Activated B cell treated with CpG ODN at 0.5 μM for 24 hours (primary cell): ENCODE results near the gene GADD45GIP1. TPM values are rescaled to one million over a fixed set of nuclear protein-coding genes. Genes with fewer than 3 reads are reported as not detected.

ENCODE experiments used
- ATAC-seq: fragments of 200-7000 bp; cut with Tn5 transposase; one replicate; pipeline ENCODE4 v1.10.0; 2021; ENCODE audit warnings: low read depth, mild to moderate bottlenecking, moderate library complexity
- CTCF ChIA-PET: fragments of 350-600 bp; sonication (Branson Sonifier 250); formaldehyde crosslinking; loops from one replicate; lab custom pipeline; 2021; ENCODE audit warnings: antibody characterized with exemption; lab: Charles Lee
- POLR2A ChIA-PET: fragments of 350-600 bp; sonication (Branson Sonifier 250); formaldehyde crosslinking; loops from one replicate; lab custom pipeline; 2021; ENCODE audit warnings: antibody characterized with exemption; lab: Charles Lee
- DNase-seq: peaks from one replicate; pipeline ENCODE4 v3.0.0; 2022
- H3K27ac Mint-ChIP-seq: one replicate; pipeline ENCODE4 v1.8.0; 2020; ENCODE audit warnings: mixed read lengths
- H3K27me3 Mint-ChIP-seq: one replicate; pipeline ENCODE4 v1.8.0; 2021; ENCODE audit warnings: mixed read lengths
- H3K36me3 Mint-ChIP-seq: one replicate; pipeline ENCODE4 v1.8.0; 2021; ENCODE audit warnings: low read depth, mixed read lengths
- H3K4me1 Mint-ChIP-seq: one replicate; pipeline ENCODE4 v1.8.0; 2021; ENCODE audit warnings: mixed read lengths
- H3K4me3 Mint-ChIP-seq: one replicate; pipeline ENCODE4 v1.8.0; 2020; ENCODE audit warnings: mild to moderate bottlenecking, mixed read lengths
- H3K9me3 Mint-ChIP-seq: one replicate; pipeline ENCODE4 v1.8.0; 2020; ENCODE audit warnings: mixed read lengths
- CTCF ChIP-seq: fragments of 200-600 bp; IDR thresholded peaks from one replicate; pipeline ENCODE4 v1.8.0; 2022; ENCODE audit warnings: antibody characterized with exemption, mild to moderate bottlenecking
- intact Hi-C: fragments of 100-400 bp; cut with micrococcal nuclease; formaldehyde crosslinking; loops from one replicate; pipeline ENCODE4 v1.15.1; 2024
- total RNA-seq: library from RNA; stranded (reverse); gene quantifications from 2 replicates; pipeline ENCODE4 v1.2.3, GENCODE V29; 2022

GADD45GIP1 gene
- total RNA-seq, 1 donor from 2014 or later, result 16.7 TPM

GRCh38 chr19:12993562-12993961, 36.5 kb upstream of the GADD45GIP1 start:
- DNase-seq (no peak), ATAC-seq (no peak)
- Mint-ChIP-seq H3K9me3 (no peaks in the 10 kb centered on the region), H3K36me3 (peaks cover 4% of the 10 kb centered on the region), H3K4me1 (peaks cover 8% of the 10 kb centered on the region), H3K4me3 (no peak overlapping the region), H3K27me3 (peaks cover 12% of the 10 kb centered on the region), H3K27ac (no peak overlapping the region)
- ChIA-PET CTCF (no interaction called here), POLR2A (no interaction called here)
- no peak for TF ChIP-seq CTCF
- intact Hi-C loops, result no loop called here

- ATAC-seq, result no peak
- ChIA-PET CTCF (no interaction called here), POLR2A (no interaction called here)
- no peak overlapping the region for H3K4me3 Mint-ChIP-seq
- no peak for TF ChIP-seq CTCF
- no peaks in the 10 kb centered on the region for H3K9me3 Mint-ChIP-seq
- peaks cover 7% of the 10 kb centered on the region for H3K27me3 Mint-ChIP-seq
- peaks cover 8% of the 10 kb centered on the region for H3K4me1 Mint-ChIP-seq
- peaks cover 4% of the 10 kb centered on the region for H3K36me3 Mint-ChIP-seq
- intact Hi-C loops, result no loop called here
- H3K27ac Mint-ChIP-seq, result no peak overlapping the region
- DNase-seq, result no peak
Measured at GRCh38 chr19:12992729-12993128, 35.7 kb upstream of the GADD45GIP1 start.

GRCh38 chr19:12991296-12991695, 34.3 kb upstream of the GADD45GIP1 start:
- H3K4me3 Mint-ChIP-seq, result no peak overlapping the region
- no peak for ATAC-seq
- no peaks in the 10 kb centered on the region for H3K9me3 Mint-ChIP-seq
- H3K36me3 Mint-ChIP-seq, result peaks cover 4% of the 10 kb centered on the region
- DNase-seq, result no peak
- ChIA-PET POLR2A (interaction anchor here (0.7 kb wide), 1 partner anchor 172 kb away, joined by 3 read pairs; no protein-coding TSS in a partner anchor), CTCF (interaction anchor here (0.8 kb wide), 1 partner anchor 103 kb away, joined by 4 read pairs; no protein-coding TSS in a partner anchor)
- no peak overlapping the region for H3K27ac Mint-ChIP-seq
- H3K4me1 Mint-ChIP-seq, result peaks cover 8% of the 10 kb centered on the region
- H3K27me3 Mint-ChIP-seq, result peaks cover 9% of the 10 kb centered on the region
- no peak for TF ChIP-seq CTCF
- intact Hi-C loops, result no loop called here

GRCh38 chr19:12990853-12991252, 33.8 kb upstream of the GADD45GIP1 start:
- H3K9me3 Mint-ChIP-seq, result no peaks in the 10 kb centered on the region
- TF ChIP-seq CTCF, result no peak
- H3K4me3 Mint-ChIP-seq, result no peak overlapping the region
- peaks cover 4% of the 10 kb centered on the region for H3K36me3 Mint-ChIP-seq
- ChIA-PET CTCF (no interaction called here), POLR2A (no interaction called here)
- DNase-seq (no peak), ATAC-seq (no peak)
- H3K4me1 Mint-ChIP-seq, result peaks cover 5% of the 10 kb centered on the region
- H3K27me3 Mint-ChIP-seq, result peaks cover 8% of the 10 kb centered on the region
- no peak overlapping the region for H3K27ac Mint-ChIP-seq
- intact Hi-C loops, result no loop called here

GRCh38 chr19:12990431-12990830, 33.4 kb upstream of the GADD45GIP1 start:
- no peak for ATAC-seq
- H3K4me3 Mint-ChIP-seq, result no peak overlapping the region
- no peak for TF ChIP-seq CTCF
- peaks cover 5% of the 10 kb centered on the region for H3K4me1 Mint-ChIP-seq
- no peak for DNase-seq
- CTCF ChIA-PET, result no interaction called here
- H3K36me3 Mint-ChIP-seq, result peaks cover 4% of the 10 kb centered on the region
- peaks cover 8% of the 10 kb centered on the region for H3K27me3 Mint-ChIP-seq
- POLR2A ChIA-PET, result no interaction called here
- H3K27ac Mint-ChIP-seq, result no peak overlapping the region
- H3K9me3 Mint-ChIP-seq, result no peaks in the 10 kb centered on the region
- intact Hi-C loops, result no loop called here
